ENCODE data around the gene HTRA3.

DNA sequence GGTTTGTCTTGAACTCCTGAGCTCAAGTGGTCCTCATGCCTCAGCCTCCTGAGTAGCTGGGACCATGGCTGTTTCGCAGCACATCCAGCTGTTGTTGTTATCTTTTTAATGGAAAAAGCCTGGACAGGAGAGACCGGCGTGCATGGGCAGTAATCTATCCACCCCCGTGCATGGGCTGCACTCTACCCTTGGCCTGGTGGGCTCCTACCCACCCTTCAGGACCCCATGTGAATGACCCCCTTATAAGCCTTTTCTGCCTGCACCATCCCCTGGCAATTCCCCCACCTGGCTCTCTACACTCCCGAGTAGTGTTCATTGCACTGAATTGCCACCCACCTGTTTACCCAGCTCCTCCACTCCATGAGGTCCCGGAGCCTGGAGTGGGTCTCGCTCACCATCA is 18.9 kb upstream of the HTRA3 start:
- TF ChIP-seq, protein P1, sequence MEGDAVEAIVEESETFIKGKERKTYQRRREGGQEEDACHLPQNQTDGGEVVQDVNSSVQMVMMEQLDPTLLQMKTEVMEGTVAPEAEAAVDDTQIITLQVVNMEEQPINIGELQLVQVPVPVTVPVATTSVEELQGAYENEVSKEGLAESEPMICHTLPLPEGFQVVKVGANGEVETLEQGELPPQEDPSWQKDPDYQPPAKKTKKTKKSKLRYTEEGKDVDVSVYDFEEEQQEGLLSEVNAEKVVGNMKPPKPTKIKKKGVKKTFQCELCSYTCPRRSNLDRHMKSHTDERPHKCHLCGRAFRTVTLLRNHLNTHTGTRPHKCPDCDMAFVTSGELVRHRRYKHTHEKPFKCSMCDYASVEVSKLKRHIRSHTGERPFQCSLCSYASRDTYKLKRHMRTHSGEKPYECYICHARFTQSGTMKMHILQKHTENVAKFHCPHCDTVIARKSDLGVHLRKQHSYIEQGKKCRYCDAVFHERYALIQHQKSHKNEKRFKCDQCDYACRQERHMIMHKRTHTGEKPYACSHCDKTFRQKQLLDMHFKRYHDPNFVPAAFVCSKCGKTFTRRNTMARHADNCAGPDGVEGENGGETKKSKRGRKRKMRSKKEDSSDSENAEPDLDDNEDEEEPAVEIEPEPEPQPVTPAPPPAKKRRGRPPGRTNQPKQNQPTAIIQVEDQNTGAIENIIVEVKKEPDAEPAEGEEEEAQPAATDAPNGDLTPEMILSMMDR (IDR thresholded peaks at IDR 0.05), result no peak
- no peak for TF ChIP-seq EZH2 (IDR thresholded peaks at IDR 0.05)

Measured in neural progenitor cell (in vitro differentiated cells).